Measurements from ENCODE around the gene CLEC3A. TPM values are rescaled to one million over a fixed set of nuclear protein-coding genes. Genes with fewer than 3 reads are reported as not detected.

The CLEC3A gene
- total and polyA plus RNA-seq, 5 donors from 2014 or later, result not detected

DNA sequence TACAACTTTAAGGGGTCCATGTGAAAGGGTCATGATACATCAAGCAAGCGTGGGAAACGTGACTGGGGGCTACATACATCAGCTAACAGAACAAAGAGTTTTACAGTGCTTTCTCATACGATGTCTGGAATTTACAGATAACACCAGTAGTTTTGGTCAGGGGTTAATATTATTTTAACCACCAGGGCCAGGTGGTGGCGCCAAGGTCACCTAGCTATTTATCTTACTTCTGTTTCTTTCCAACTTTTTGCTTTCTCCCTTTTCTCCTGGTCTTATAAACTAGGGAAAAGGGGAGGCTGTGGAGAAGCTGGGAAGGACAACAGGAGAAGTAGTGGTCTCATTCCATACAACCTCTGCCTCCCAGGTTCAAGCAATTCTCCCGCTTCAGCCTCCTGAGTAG, 37.9 kb downstream of the CLEC3A start:
- Mint-ChIP-seq H3K27me3 (peaks cover 14% of the 10 kb centered on the region), H3K9me3 (peaks cover 0 to 3% (median 0%) of the 10 kb centered on the region in 7 donors), H3K36me3 (no peaks in the 10 kb centered on the region), H3K27ac (no peak overlapping the region), H3K4me3 (no peak overlapping the region), H3K4me1 (no peaks in the 10 kb centered on the region)
- Histone ChIP-seq H3K4me1 (ENCODE audit: control insufficient read depth, insufficient read depth, low read length, poor library complexity, severe bottlenecking) (no peaks in the 10 kb centered on the region), H3K4me3 (ENCODE audit: low read depth, low read length) (no peak overlapping the region), H3K36me3 (ENCODE audit: control insufficient read depth, insufficient read depth, low read length) (no peaks in the 10 kb centered on the region), H3K9me3 (ENCODE audit: control insufficient read depth in 2 of 2, low read length in 2 of 2) (no peaks in the 10 kb centered on the region), H3K27ac (ENCODE audit: insufficient read depth, low read length, poor library complexity, severe bottlenecking) (no peak overlapping the region), H3K27me3 (ENCODE audit: control insufficient read depth, insufficient read depth, low read length) (no peaks in the 10 kb centered on the region)
- ATAC-seq (ENCODE audit: low read depth in 2 of 2), result no peak
- no peak for DNase-seq

DNA sequence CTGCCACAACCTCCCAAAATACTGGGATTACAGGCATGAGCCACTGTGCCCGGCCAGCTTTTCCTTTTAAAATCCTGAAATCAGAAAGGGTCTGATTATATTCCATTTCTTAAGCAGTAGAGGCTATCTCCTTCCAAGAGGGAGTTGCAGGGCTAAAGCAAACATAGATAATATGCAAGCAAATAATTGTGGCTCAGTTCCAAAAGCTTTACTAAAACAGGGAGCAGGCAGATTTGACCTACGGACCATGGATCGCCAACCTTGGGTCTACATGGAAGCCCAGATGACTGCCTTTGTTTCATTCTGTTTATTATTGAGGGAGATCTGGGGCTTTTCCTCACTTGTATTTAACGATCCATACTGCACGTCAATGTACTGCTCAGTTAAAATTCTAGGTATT, 38.5 kb downstream of the CLEC3A start:
- no peak for ATAC-seq (ENCODE audit: low read depth in 2 of 2)
- no peaks in the 10 kb centered on the region for H3K4me1 ChIP-seq (ENCODE audit: control insufficient read depth, insufficient read depth, low read length, poor library complexity, severe bottlenecking)
- H3K27me3 Mint-ChIP-seq, result peaks cover 17% of the 10 kb centered on the region
- peaks cover 0 to 4% (median 0%) of the 10 kb centered on the region in 7 donors for H3K9me3 Mint-ChIP-seq
- no peak overlapping the region for H3K4me3 ChIP-seq (ENCODE audit: low read depth, low read length)
- no peaks in the 10 kb centered on the region for H3K36me3 ChIP-seq (ENCODE audit: control insufficient read depth, insufficient read depth, low read length)
- H3K27ac ChIP-seq (ENCODE audit: insufficient read depth, low read length, poor library complexity, severe bottlenecking), result no peak overlapping the region
- H3K4me3 Mint-ChIP-seq, result no peak overlapping the region
- no peak for DNase-seq
- no peak overlapping the region for H3K27ac Mint-ChIP-seq
- no peaks in the 10 kb centered on the region for H3K9me3 ChIP-seq (ENCODE audit: control insufficient read depth in 2 of 2, low read length in 2 of 2)
- H3K4me1 Mint-ChIP-seq, result no peaks in the 10 kb centered on the region
- H3K27me3 ChIP-seq (ENCODE audit: control insufficient read depth, insufficient read depth, low read length), result no peaks in the 10 kb centered on the region
- no peaks in the 10 kb centered on the region for H3K36me3 Mint-ChIP-seq

DNA sequence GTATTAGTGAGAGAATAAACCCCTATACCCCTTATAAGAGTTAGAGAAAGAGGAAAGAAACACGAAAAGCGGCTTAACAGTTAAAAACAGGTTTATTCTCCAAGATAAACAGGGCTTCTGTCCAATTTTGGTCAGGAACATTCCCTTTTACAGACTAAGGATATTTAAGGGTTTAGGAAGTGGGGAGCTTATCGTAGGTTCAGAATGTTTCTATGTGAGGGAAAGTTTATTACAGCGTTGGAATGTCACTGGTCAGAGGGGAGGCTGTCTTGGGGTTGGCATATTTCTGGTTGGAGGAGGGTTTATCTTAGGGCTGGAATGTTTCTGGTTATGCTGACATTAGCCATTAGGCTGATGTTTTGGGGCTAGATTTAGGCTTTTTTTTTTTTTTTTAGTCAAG, 43.0 kb downstream of the CLEC3A start:
- Mint-ChIP-seq H3K27me3 (peaks cover 29% of the 10 kb centered on the region), H3K4me1 (no peaks in the 10 kb centered on the region), H3K27ac (no peak overlapping the region), H3K36me3 (no peaks in the 10 kb centered on the region), H3K4me3 (no peak overlapping the region), H3K9me3 (peaks cover 0 to 4% (median 2%) of the 10 kb centered on the region in 7 donors)
- ATAC-seq (ENCODE audit: low read depth in 2 of 2) (no peak), DNase-seq (no peak)
- H3K9me3 ChIP-seq (ENCODE audit: control insufficient read depth in 2 of 2, low read length in 2 of 2), result no peaks in the 10 kb centered on the region
- peaks cover 3% of the 10 kb centered on the region for H3K27me3 ChIP-seq (ENCODE audit: control insufficient read depth, insufficient read depth, low read length)
- H3K4me3 ChIP-seq (ENCODE audit: low read depth, low read length), result no peak overlapping the region
- no peaks in the 10 kb centered on the region for H3K4me1 ChIP-seq (ENCODE audit: control insufficient read depth, insufficient read depth, low read length, poor library complexity, severe bottlenecking)
- H3K36me3 ChIP-seq (ENCODE audit: control insufficient read depth, insufficient read depth, low read length), result no peaks in the 10 kb centered on the region
- H3K27ac ChIP-seq (ENCODE audit: insufficient read depth, low read length, poor library complexity, severe bottlenecking), result no peak overlapping the region

DNA sequence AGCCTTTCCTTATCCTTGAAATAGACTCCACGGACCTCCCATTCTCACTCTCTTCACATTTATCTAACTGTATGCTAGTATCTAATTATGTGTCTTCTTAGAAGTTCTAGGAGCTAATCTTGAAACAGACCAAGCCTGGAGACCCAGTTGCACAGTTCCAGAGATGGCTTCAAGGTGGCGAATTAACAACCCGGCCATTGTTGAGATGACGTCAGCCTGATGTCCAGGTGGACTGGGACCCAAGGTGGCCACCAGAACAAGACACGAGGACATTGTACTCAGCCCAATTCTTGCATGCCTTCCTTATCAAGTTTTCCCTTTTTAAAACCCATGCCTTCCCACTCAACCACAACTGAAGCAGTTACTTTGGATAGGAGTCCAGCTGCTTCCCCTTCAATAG, 47.6 kb downstream of the CLEC3A start:
- ATAC-seq (ENCODE audit: low read depth in 2 of 2) (no peak), DNase-seq (no peak)
- Mint-ChIP-seq H3K4me3 (no peak overlapping the region), H3K4me1 (no peaks in the 10 kb centered on the region), H3K36me3 (no peaks in the 10 kb centered on the region), H3K27me3 (peaks cover 15% of the 10 kb centered on the region), H3K27ac (no peak overlapping the region), H3K9me3 (peaks cover 0 to 6% (median 2%) of the 10 kb centered on the region in 7 donors)
- H3K9me3 ChIP-seq (ENCODE audit: control insufficient read depth in 2 of 2, low read length in 2 of 2), result no peaks in the 10 kb centered on the region
- no peaks in the 10 kb centered on the region for H3K36me3 ChIP-seq (ENCODE audit: control insufficient read depth, insufficient read depth, low read length)
- peaks cover 3% of the 10 kb centered on the region for H3K27me3 ChIP-seq (ENCODE audit: control insufficient read depth, insufficient read depth, low read length)
- no peak overlapping the region for H3K4me3 ChIP-seq (ENCODE audit: low read depth, low read length)
- H3K4me1 ChIP-seq (ENCODE audit: control insufficient read depth, insufficient read depth, low read length, poor library complexity, severe bottlenecking), result no peaks in the 10 kb centered on the region
- no peak overlapping the region for H3K27ac ChIP-seq (ENCODE audit: insufficient read depth, low read length, poor library complexity, severe bottlenecking)

DNA sequence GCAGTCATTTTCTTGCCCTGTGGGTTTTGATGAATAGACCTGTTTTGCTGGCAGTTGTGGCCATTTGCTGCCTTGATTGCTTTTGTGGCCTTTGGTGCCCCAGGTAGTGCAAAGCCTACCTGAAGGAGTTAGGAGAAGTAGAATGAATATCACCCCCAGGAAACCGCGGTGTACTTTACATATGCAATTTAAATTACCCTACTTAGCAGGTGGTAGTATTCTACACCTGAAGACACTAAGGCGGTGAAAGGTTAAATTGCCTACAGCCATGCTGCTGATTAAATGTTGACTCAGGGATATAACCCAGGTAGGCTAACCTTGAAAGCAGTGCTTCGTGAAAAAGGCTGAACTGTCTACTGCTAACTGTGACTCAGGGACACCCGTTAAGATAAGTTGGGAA, 49.9 kb downstream of the CLEC3A start:
- Histone ChIP-seq H3K36me3 (ENCODE audit: control insufficient read depth, insufficient read depth, low read length) (no peaks in the 10 kb centered on the region), H3K27me3 (ENCODE audit: control insufficient read depth, insufficient read depth, low read length) (no peaks in the 10 kb centered on the region), H3K27ac (ENCODE audit: insufficient read depth, low read length, poor library complexity, severe bottlenecking) (no peak overlapping the region), H3K4me1 (ENCODE audit: control insufficient read depth, insufficient read depth, low read length, poor library complexity, severe bottlenecking) (no peaks in the 10 kb centered on the region), H3K9me3 (ENCODE audit: control insufficient read depth in 2 of 2, low read length in 2 of 2) (no peaks in the 10 kb centered on the region), H3K4me3 (ENCODE audit: low read depth, low read length) (no peak overlapping the region)
- H3K36me3 Mint-ChIP-seq, result no peaks in the 10 kb centered on the region
- peaks cover 0 to 2% (median 0%) of the 10 kb centered on the region in 7 donors for H3K9me3 Mint-ChIP-seq
- no peak overlapping the region for H3K27ac Mint-ChIP-seq
- no peak for ATAC-seq (ENCODE audit: low read depth in 2 of 2)
- no peak overlapping the region for H3K4me3 Mint-ChIP-seq
- no peaks in the 10 kb centered on the region for H3K4me1 Mint-ChIP-seq
- peaks cover 13% of the 10 kb centered on the region for H3K27me3 Mint-ChIP-seq
- DNase-seq, result no peak

DNA sequence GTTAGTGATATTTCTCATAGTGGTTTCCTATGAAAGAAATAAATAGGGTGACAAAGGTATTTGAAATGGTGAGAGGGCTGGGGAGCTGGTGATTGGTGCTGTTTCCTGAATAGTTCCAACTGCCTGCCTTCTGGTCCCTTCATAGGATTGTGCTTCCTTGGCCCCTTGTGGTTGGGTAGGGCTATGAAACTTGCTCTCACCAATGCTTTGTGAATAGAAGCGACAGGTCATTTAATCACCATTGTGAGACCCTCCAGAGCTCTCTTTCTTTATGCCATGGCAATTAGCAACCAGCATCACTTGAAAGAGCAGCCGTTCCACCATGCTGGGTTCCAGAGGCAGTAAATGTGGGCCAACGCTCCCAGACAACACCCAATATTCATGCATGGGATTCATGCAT, 53.5 kb downstream of the CLEC3A start:
- ATAC-seq (ENCODE audit: low read depth in 2 of 2) (no peak), DNase-seq (no peak)
- H3K27me3 ChIP-seq (ENCODE audit: control insufficient read depth, insufficient read depth, low read length), result no peaks in the 10 kb centered on the region
- Mint-ChIP-seq H3K4me3 (no peak overlapping the region), H3K36me3 (no peaks in the 10 kb centered on the region), H3K4me1 (no peaks in the 10 kb centered on the region), H3K27me3 (peaks cover 18% of the 10 kb centered on the region), H3K27ac (no peak overlapping the region), H3K9me3 (peaks cover 0 to 2% (median 0%) of the 10 kb centered on the region in 7 donors)
- H3K36me3 ChIP-seq (ENCODE audit: control insufficient read depth, insufficient read depth, low read length), result no peaks in the 10 kb centered on the region
- H3K9me3 ChIP-seq (ENCODE audit: control insufficient read depth in 2 of 2, low read length in 2 of 2), result no peaks in the 10 kb centered on the region
- H3K4me1 ChIP-seq (ENCODE audit: control insufficient read depth, insufficient read depth, low read length, poor library complexity, severe bottlenecking), result no peaks in the 10 kb centered on the region
- H3K27ac ChIP-seq (ENCODE audit: insufficient read depth, low read length, poor library complexity, severe bottlenecking), result no peak overlapping the region
- no peak overlapping the region for H3K4me3 ChIP-seq (ENCODE audit: low read depth, low read length)

DNA sequence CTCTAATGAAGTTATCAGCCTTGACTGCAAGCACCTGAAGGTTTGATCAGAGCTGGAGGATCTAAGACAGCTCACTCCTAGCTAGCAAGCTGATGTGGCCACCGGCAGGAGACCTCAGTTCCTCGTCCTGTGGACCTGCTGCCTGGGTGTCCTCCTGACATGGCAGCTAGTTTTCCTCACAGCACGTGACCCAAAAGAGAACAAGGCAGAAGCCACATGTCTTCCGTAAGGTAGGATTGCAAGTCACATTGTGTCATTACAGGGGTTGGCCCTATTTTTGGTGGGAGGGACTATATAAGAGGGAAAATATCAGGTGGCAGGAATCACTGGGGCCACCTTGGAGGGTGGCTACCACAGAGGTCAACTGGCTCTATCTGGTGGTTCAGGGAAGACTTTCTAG, 59.0 kb downstream of the CLEC3A start:
- Histone ChIP-seq H3K36me3 (ENCODE audit: control insufficient read depth, insufficient read depth, low read length) (no peaks in the 10 kb centered on the region), H3K27me3 (ENCODE audit: control insufficient read depth, insufficient read depth, low read length) (peaks cover 7% of the 10 kb centered on the region), H3K9me3 (ENCODE audit: control insufficient read depth in 2 of 2, low read length in 2 of 2) (no peaks in the 10 kb centered on the region), H3K4me1 (ENCODE audit: control insufficient read depth, insufficient read depth, low read length, poor library complexity, severe bottlenecking) (no peaks in the 10 kb centered on the region), H3K4me3 (ENCODE audit: low read depth, low read length) (no peak overlapping the region), H3K27ac (ENCODE audit: insufficient read depth, low read length, poor library complexity, severe bottlenecking) (no peak overlapping the region)
- Mint-ChIP-seq H3K9me3 (no peaks in the 10 kb centered on the region), H3K36me3 (no peaks in the 10 kb centered on the region), H3K27me3 (peaks cover 17% of the 10 kb centered on the region), H3K27ac (no peak overlapping the region), H3K4me1 (no peaks in the 10 kb centered on the region), H3K4me3 (no peak overlapping the region)
- no peak for DNase-seq
- no peak for ATAC-seq (ENCODE audit: low read depth in 2 of 2)
